ENCODE data around the gene LEMD1.

DNA sequence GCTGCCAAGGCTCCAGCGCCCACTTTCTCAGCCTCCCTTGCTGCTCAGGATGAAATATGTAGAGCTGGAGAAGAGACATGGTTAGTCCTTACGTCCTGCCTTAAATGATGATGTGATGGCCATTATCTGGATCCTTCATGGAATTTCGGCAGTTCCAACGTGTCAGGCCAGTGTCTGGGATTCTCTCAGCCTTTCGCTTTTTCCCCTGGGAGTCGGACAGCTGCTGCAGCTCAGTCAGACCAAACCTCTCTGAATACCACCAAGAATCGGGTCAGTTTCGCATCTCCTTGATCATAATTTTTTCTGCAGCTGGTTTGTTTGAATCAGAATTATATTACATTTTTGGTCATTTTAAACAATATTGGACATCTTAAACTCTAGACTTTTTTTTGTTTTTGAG, 42.8 kb downstream of the LEMD1 start:
- TF ChIP-seq, protein P1, sequence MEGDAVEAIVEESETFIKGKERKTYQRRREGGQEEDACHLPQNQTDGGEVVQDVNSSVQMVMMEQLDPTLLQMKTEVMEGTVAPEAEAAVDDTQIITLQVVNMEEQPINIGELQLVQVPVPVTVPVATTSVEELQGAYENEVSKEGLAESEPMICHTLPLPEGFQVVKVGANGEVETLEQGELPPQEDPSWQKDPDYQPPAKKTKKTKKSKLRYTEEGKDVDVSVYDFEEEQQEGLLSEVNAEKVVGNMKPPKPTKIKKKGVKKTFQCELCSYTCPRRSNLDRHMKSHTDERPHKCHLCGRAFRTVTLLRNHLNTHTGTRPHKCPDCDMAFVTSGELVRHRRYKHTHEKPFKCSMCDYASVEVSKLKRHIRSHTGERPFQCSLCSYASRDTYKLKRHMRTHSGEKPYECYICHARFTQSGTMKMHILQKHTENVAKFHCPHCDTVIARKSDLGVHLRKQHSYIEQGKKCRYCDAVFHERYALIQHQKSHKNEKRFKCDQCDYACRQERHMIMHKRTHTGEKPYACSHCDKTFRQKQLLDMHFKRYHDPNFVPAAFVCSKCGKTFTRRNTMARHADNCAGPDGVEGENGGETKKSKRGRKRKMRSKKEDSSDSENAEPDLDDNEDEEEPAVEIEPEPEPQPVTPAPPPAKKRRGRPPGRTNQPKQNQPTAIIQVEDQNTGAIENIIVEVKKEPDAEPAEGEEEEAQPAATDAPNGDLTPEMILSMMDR (conservative IDR thresholded peaks at IDR 0.05; ENCODE audit: low read depth, low read length), result no peak
- no peak for TF ChIP-seq EZH2phosphoT487 (IDR thresholded peaks at IDR 0.05; ENCODE audit: borderline replicate concordance, low read length)

Measured in PC-3 (cell line).